SK-N-SH (cell line): ENCODE data around the gene SDE2. TPM values are rescaled to one million over a fixed set of nuclear protein-coding genes. Genes with fewer than 3 reads are reported as not detected.

Experiments used
- CTCF ChIA-PET: fragments of 300-600, 350-600 bp; formaldehyde crosslinking; extraction: SDS; loops from one replicate; lab custom pipeline; 2021; lab: Yijun Ruan, JAX
- POLR2A ChIA-PET: fragments of 350-600 bp; sonication (Branson Sonifier 250); formaldehyde crosslinking; extraction: SDS; loops from one replicate; lab custom pipeline; 2020; ENCODE audit warnings: antibody characterized with exemption, inconsistent platforms; lab: Yijun Ruan, JAX
- DNase-seq: peaks from one replicate; pipeline ENCODE4 v3.0.0; 2012
- H2AFZ ChIP-seq: fragments of 200-600 bp; sonication (generic); 2 replicates; pipeline ENCODE4 v1.8.1; 2016; ENCODE audit warnings: antibody characterized with exemption, mild to moderate bottlenecking, low read depth
- H3F3A ChIP-seq: fragments of 200-600 bp; sonication (generic); replicated peaks from 2 replicates; pipeline ENCODE3; 2016; ENCODE audit warnings: antibody characterized with exemption, mild to moderate bottlenecking; ENCODE audit not compliant: insufficient read depth
- H3K27ac ChIP-seq, 2 experiments: fragments of 200-500 bp in 1 of 2; fragments of 200-600 bp in 1 of 2; sonication (Bioruptor generic) in 1 of 2; sonication (generic), shearing (Covaris generic) in 1 of 2; 2 replicates each; pipeline versions ENCODE4 v1.5.1 to v1.6.1; 2014 to 2016; ENCODE audit warnings: low read depth in 2 of 2, inconsistent platforms in 1 of 2, low read length in 1 of 2, mild to moderate bottlenecking in 1 of 2, mixed read lengths in 1 of 2
- H3K27me3 ChIP-seq: fragments of 200-600 bp; sonication (generic), shearing (Covaris generic); 2 replicates; pipeline ENCODE4 v1.6.1; 2016; ENCODE audit warnings: mixed run types; ENCODE audit not compliant: insufficient read depth
- H3K36me3 ChIP-seq, 2 experiments: fragments of 200-500 bp in 1 of 2; fragments of 200-600 bp in 1 of 2; sonication (Bioruptor generic) in 1 of 2; sonication (generic) in 1 of 2; replicated peaks in 1 of 2; 2 replicates each; pipeline versions ENCODE3 to v1.5.1; 2014 to 2016; ENCODE audit warnings: low read length in 1 of 2, mild to moderate bottlenecking in 1 of 2; ENCODE audit not compliant: insufficient read depth in 2 of 2, control insufficient read depth in 1 of 2
- H3K4me1 ChIP-seq, 2 experiments: fragments of 200-500 bp in 1 of 2; fragments of 200-600 bp in 1 of 2; sonication (Bioruptor generic) in 1 of 2; sonication (generic), shearing (Covaris generic) in 1 of 2; 2 replicates each; pipeline versions ENCODE4 v1.5.1 to v1.6.1; 2014 to 2016; ENCODE audit warnings: low read depth in 1 of 2, low read length in 1 of 2, mixed run types in 1 of 2; ENCODE audit not compliant: insufficient read depth in 2 of 2, control insufficient read depth in 1 of 2
- H3K4me2 ChIP-seq: fragments of 200-600 bp; sonication (generic), shearing (Covaris generic); 2 replicates; pipeline ENCODE4 v1.6.1; 2017; ENCODE audit warnings: mixed run types
- H3K4me3 ChIP-seq, 2 experiments: fragments of 200-500 bp in 1 of 2; fragments of 200-600 bp in 1 of 2; sonication (Bioruptor generic) in 1 of 2; sonication (generic), shearing (Covaris generic) in 1 of 2; 2 replicates each; pipeline versions ENCODE4 v1.5.1 to v1.8.1; 2014 to 2016; ENCODE audit warnings: low read depth in 2 of 2, inconsistent platforms in 1 of 2, low read length in 1 of 2, mild to moderate bottlenecking in 1 of 2, mixed read lengths in 1 of 2, moderate library complexity in 1 of 2
- H3K79me2 ChIP-seq: fragments of 200-600 bp; sonication (generic); 2 replicates; pipeline ENCODE4 v1.8.1; 2017; ENCODE audit warnings: mild to moderate bottlenecking; ENCODE audit not compliant: insufficient read depth
- H3K9ac ChIP-seq: fragments of 200-600 bp; sonication (generic); 2 replicates; pipeline ENCODE4 v1.6.1; 2017; ENCODE audit warnings: mixed run types
- H3K9me2 ChIP-seq: fragments of 200-600 bp; sonication (generic); 2 replicates; pipeline ENCODE4 v1.6.1; 2017; ENCODE audit warnings: mixed run types
- H3K9me3 ChIP-seq: fragments of 200-600 bp; sonication (generic); 2 replicates; pipeline ENCODE4 v1.6.1; 2017; ENCODE audit warnings: mixed run types, mild to moderate bottlenecking, moderate library complexity
- H4K20me1 ChIP-seq: fragments of 200-600 bp; sonication (generic); 2 replicates; pipeline ENCODE4 v1.6.1; 2017; ENCODE audit warnings: mild to moderate bottlenecking, mixed run types; ENCODE audit not compliant: insufficient read depth
- ELF1 ChIP-seq: IDR thresholded peaks from 2 replicates; pipeline ENCODE4 v1.4.0; 2012
- EP300 ChIP-seq, 2 experiments: IDR thresholded peaks; 2 replicates each; pipeline versions ENCODE4 v1.4.0 to v1.6.1; 2012; ENCODE audit warnings: borderline replicate concordance in 1 of 2, low read depth in 1 of 2, low read length in 1 of 2
- FOSL2 ChIP-seq: IDR thresholded peaks from 2 replicates; pipeline ENCODE4 v1.4.0; 2012; ENCODE audit warnings: low read depth, mild to moderate bottlenecking, moderate library complexity, borderline replicate concordance
- GABPA ChIP-seq: IDR thresholded peaks from 2 replicates; pipeline ENCODE4 v1.4.0; 2012; ENCODE audit warnings: low read depth, mild to moderate bottlenecking
- MAX ChIP-seq: IDR thresholded peaks from 2 replicates; pipeline ENCODE4 v1.4.0; 2012; ENCODE audit warnings: low read depth
- NFIC ChIP-seq: IDR thresholded peaks from 2 replicates; pipeline ENCODE4 v1.4.0; 2012; ENCODE audit warnings: borderline replicate concordance
- POLR2AphosphoS5 ChIP-seq: IDR thresholded peaks from 2 replicates; pipeline ENCODE4 v1.6.1; 2012; ENCODE audit warnings: low read depth, low read length
- REST ChIP-seq: IDR thresholded peaks from 2 replicates; pipeline ENCODE4 v1.6.1; 2012; ENCODE audit warnings: mild to moderate bottlenecking, low read depth, low read length, moderate library complexity
- RXRA ChIP-seq: IDR thresholded peaks from 2 replicates; pipeline ENCODE4 v1.4.0; 2012; ENCODE audit warnings: low read depth, mild to moderate bottlenecking, borderline replicate concordance
- TAF1 ChIP-seq: IDR thresholded peaks from 2 replicates; pipeline ENCODE4 v1.6.1; 2012; ENCODE audit warnings: low read depth, mild to moderate bottlenecking, low read length, moderate library complexity, borderline replicate concordance
- YY1 ChIP-seq: IDR thresholded peaks from 2 replicates; pipeline ENCODE4 v1.4.0; 2012; ENCODE audit warnings: low read depth, mild to moderate bottlenecking
- WGBS: methylation state at CpG from one replicate; pipeline ENCODE4 v1.1.6; 2017; ENCODE audit warnings: low lambda C conversion rate; 5-methylcytosine and 5-hydroxymethylcytosine counted together
- polyA plus RNA-seq, 3 experiments: library from polyadenylated mRNA; depleted of rRNA; stranded (reverse); fragments of >200 nt; gene quantifications; 2 replicates each; pipeline ENCODE4 v1.2.3, GENCODE V29; 2012
- TF ChIP-seq, protein P1 (sequence below): fragments of 150-350 bp; IDR thresholded peaks from 2 replicates; pipeline ENCODE4 v1.6.1; 2017; ENCODE audit warnings: antibody characterized with exemption, low read length, low read depth, borderline replicate concordance
- TF ChIP-seq, protein P2 (sequence below): IDR thresholded peaks from 2 replicates; pipeline ENCODE4 v1.4.0; 2012; ENCODE audit warnings: low read depth, borderline replicate concordance
- TF ChIP-seq, protein P3 (sequence below): fragments of 150-350 bp; IDR thresholded peaks from 2 replicates; pipeline ENCODE4 v1.6.1; 2016; ENCODE audit warnings: mild to moderate bottlenecking, low read depth, low read length

Gene SDE2
- polyA plus RNA-seq, 1 of the 3 experiments (the other 2 are of a cell fraction), result 10.1 TPM

- ChIA-PET POLR2A (no interaction called here), CTCF (interaction anchor here (0.9 kb wide), 1 partner anchor 96 kb away, joined by 3 read pairs; no protein-coding TSS in a partner anchor)
- TF ChIP-seq, protein P1, sequence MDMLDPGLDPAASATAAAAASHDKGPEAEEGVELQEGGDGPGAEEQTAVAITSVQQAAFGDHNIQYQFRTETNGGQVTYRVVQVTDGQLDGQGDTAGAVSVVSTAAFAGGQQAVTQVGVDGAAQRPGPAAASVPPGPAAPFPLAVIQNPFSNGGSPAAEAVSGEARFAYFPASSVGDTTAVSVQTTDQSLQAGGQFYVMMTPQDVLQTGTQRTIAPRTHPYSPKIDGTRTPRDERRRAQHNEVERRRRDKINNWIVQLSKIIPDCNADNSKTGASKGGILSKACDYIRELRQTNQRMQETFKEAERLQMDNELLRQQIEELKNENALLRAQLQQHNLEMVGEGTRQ, result no peak
- TF ChIP-seq RXRA, result no peak
- Histone ChIP-seq H3K27ac (no peak overlapping the region), H2AFZ (no peak overlapping the region), H3K36me3 (no peaks in the 10 kb centered on the region), H3K27me3 (no peaks in the 10 kb centered on the region), H3K4me2 (no peak overlapping the region), H3K9ac (no peak overlapping the region), H3F3A (no peaks in the 10 kb centered on the region), H3K4me3 (no peak overlapping the region), H3K9me2 (no peaks in the 10 kb centered on the region), H3K79me2 (no peaks in the 10 kb centered on the region), H3K9me3 (no peaks in the 10 kb centered on the region), H4K20me1 (no peaks in the 10 kb centered on the region), H3K4me1 (no peaks in the 10 kb centered on the region; a peak in 1 of 4 replicates)
- WGBS, result 76% methylated on average over 7 of the region's 7 CpGs
- DNase-seq, result no peak
Observed at GRCh38 chr1:226029568-226030225, 30.6 kb upstream of the SDE2 start.

DNA sequence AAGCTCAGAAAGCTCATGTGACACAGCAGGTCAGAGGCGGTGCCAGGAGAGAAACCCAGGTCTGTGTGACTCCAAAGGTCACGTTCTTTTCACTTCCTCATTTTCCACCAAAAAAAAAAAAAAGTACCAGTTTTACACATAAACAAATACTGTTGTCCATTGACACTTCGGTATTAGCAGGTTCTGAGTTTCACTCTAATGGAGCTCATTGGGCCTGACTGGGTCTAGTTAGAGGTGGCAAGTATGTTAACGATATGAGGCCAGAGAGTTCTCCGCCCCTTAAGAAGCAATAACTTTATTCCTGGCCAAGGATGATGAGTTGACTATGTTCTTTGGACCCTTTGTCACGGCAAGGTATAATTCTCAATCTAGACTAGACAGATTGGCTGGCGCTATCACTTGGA, 30.0 kb upstream of the SDE2 start:
- H3K4me3 ChIP-seq, result no peak overlapping the region
- H3K9ac ChIP-seq, result no peak overlapping the region
- no peaks in the 10 kb centered on the region for H3K9me2 ChIP-seq
- POLR2A ChIA-PET, result no interaction called here
- no peak for TF ChIP-seq MAX
- no peak for TF ChIP-seq RXRA
- TF ChIP-seq POLR2AphosphoS5, result no peak
- no peak for TF ChIP-seq TAF1
- TF ChIP-seq, protein P1, result no peak
- TF ChIP-seq YY1, result no peak
- no peak for TF ChIP-seq NFIC
- TF ChIP-seq, protein P2, sequence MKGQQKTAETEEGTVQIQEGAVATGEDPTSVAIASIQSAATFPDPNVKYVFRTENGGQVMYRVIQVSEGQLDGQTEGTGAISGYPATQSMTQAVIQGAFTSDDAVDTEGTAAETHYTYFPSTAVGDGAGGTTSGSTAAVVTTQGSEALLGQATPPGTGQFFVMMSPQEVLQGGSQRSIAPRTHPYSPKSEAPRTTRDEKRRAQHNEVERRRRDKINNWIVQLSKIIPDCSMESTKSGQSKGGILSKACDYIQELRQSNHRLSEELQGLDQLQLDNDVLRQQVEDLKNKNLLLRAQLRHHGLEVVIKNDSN, result no peak
- no peak for TF ChIP-seq ELF1
- no peak for TF ChIP-seq REST
- TF ChIP-seq, protein P3, sequence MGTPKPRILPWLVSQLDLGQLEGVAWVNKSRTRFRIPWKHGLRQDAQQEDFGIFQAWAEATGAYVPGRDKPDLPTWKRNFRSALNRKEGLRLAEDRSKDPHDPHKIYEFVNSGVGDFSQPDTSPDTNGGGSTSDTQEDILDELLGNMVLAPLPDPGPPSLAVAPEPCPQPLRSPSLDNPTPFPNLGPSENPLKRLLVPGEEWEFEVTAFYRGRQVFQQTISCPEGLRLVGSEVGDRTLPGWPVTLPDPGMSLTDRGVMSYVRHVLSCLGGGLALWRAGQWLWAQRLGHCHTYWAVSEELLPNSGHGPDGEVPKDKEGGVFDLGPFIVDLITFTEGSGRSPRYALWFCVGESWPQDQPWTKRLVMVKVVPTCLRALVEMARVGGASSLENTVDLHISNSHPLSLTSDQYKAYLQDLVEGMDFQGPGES, result no peak
- no peak for TF ChIP-seq FOSL2
- no peak for TF ChIP-seq GABPA
- no peak for TF ChIP-seq EP300 (IDR thresholded peaks at IDR 0.05; ENCODE audit: borderline replicate concordance in 1 of 2, low read depth in 1 of 2, low read length in 1 of 2)
- no peaks in the 10 kb centered on the region for H3K79me2 ChIP-seq
- H3K27ac ChIP-seq, result no peak overlapping the region
- H4K20me1 ChIP-seq, result no peaks in the 10 kb centered on the region
- no peaks in the 10 kb centered on the region for H3K27me3 ChIP-seq
- CTCF ChIA-PET, result interaction anchor here (0.9 kb wide), 1 partner anchor 96 kb away, joined by 3 read pairs; no protein-coding TSS in a partner anchor
- DNase-seq, result no peak
- H2AFZ ChIP-seq, result no peak overlapping the region
- no peaks in the 10 kb centered on the region for H3F3A ChIP-seq
- H3K9me3 ChIP-seq, result no peaks in the 10 kb centered on the region
- no peak overlapping the region for H3K4me2 ChIP-seq
- no peaks in the 10 kb centered on the region; a peak in 1 of 4 replicates for H3K4me1 ChIP-seq
- H3K36me3 ChIP-seq, result no peaks in the 10 kb centered on the region
- 86% methylated on average over 7 of the region's 7 CpGs for WGBS
